Measurements from ENCODE around the gene ATG13. TPM values are rescaled to one million over a fixed set of nuclear protein-coding genes. Genes with fewer than 3 reads are reported as not detected.

Gene ATG13
- total and polyA plus RNA-seq, 2 of the 8 experiments (the other 6 are each of a cell fraction or from before 2014, with no cell fraction given), result 65.0 to 77.4 TPM

GRCh38 chr11:46641639-46642038 lies 24.3 kb downstream of the ATG13 start:
- Histone ChIP-seq H3K4me3 (ENCODE audit: extremely low read depth in 1 of 4, insufficient read depth in 2 of 4, low read depth in 3 of 4, low read length in 4 of 4) (no peak overlapping the region), H2BK120ac (replicated peaks; ENCODE audit: low read depth, low read length) (no peak overlapping the region), H2AK5ac (ENCODE audit: low read depth, low read length) (no peak overlapping the region), H3K23ac (ENCODE audit: insufficient read length) (no peak overlapping the region), H3K56ac (replicated peaks; ENCODE audit: insufficient read length, low read depth, low read length) (no peak overlapping the region), H3K79me1 (ENCODE audit: low read depth, low read length) (peaks cover 2% of the 10 kb centered on the region; the same call in 1 of the 2 replicates), H3K27me3 (replicated peaks in 1 of 4; ENCODE audit: control insufficient read depth in 3 of 4, extremely low read depth in 1 of 4, insufficient read depth in 3 of 4, low read length in 3 of 4) (no peaks in the 10 kb centered on the region), H2BK20ac (ENCODE audit: low read length) (no peak overlapping the region), H4K91ac (replicated peaks; ENCODE audit: insufficient read length, low read length) (no peak overlapping the region), H4K8ac (ENCODE audit: extremely low read depth, insufficient read depth, low read length) (no peak overlapping the region), H3K9me3 (ENCODE audit: insufficient read depth in 2 of 2, low read depth in 1 of 2, low read length in 1 of 2) (no peaks in the 10 kb centered on the region), H2BK12ac (ENCODE audit: low read depth, low read length) (no peak overlapping the region), H3K18ac (ENCODE audit: extremely low read depth, low read length) (no peak overlapping the region), H3K23me2 (ENCODE audit: low read depth, low read length) (no peaks in the 10 kb centered on the region), H3K4me2 (ENCODE audit: insufficient read depth in 1 of 2, low read depth in 2 of 2, low read length in 2 of 2) (no peak overlapping the region), H4K5ac (ENCODE audit: insufficient read length, low read depth, low read length) (no peak overlapping the region), H3K79me2 (ENCODE audit: control insufficient read depth in 1 of 2, insufficient read depth in 2 of 2, low read length in 2 of 2) (no peaks in the 10 kb centered on the region; a peak in 1 of 4 replicates), H3K14ac (ENCODE audit: insufficient read length) (no peak overlapping the region), H2BK15ac (ENCODE audit: low read length) (no peak overlapping the region), H3K4ac (replicated peaks; ENCODE audit: insufficient read length, low read depth, low read length) (no peak overlapping the region), H3K27ac (ENCODE audit: low read depth, low read length) (no peak overlapping the region), H3K4me1 (replicated peaks in 1 of 4; ENCODE audit: control insufficient read depth in 3 of 4, insufficient read depth in 4 of 4, low read length in 3 of 4) (no peaks in the 10 kb centered on the region), H3K9ac (replicated peaks in 1 of 4; ENCODE audit: extremely low read depth in 1 of 4, low read depth in 3 of 4, low read length in 3 of 4) (no peak overlapping the region), H4K20me1 (replicated peaks in 1 of 2; ENCODE audit: control insufficient read depth in 1 of 2, insufficient read depth in 2 of 2, low read length in 2 of 2) (no peaks in the 10 kb centered on the region), H2BK5ac (ENCODE audit: low read depth, low read length) (no peak overlapping the region), H2AFZ (ENCODE audit: low read length) (no peak overlapping the region), H3K36me3 (ENCODE audit: control insufficient read depth in 2 of 4, insufficient read depth in 4 of 4, low read length in 3 of 4) (peaks cover 2 to 15% (median 6%) of the 10 kb centered on the region in 4 experiments; a peak in 5 of 8 replicates)
- ChIA-PET CTCF (ENCODE audit: partially characterized antibody) (interaction anchor here (0.7 to 1.0 kb wide), 2 partner anchors 32 to 195 kb away, joined by 3 to 4 read pairs; no protein-coding TSS in a partner anchor), POLR2A (ENCODE audit: partially characterized antibody) (no interaction called here)
- 90% methylated on average over 3 of the region's 3 CpGs; no CpG with 5 or more reads in 1 of the 2 experiments for WGBS, 2 experiments (ENCODE audit: extremely low coverage in 1 of 2, insufficient coverage in 1 of 2, insufficient read length in 1 of 2, insufficient replicate concordance in 2 of 2, low coverage in 1 of 2, low lambda C conversion rate in 2 of 2, missing lambda C conversion rate in 1 of 2)
- DNase-seq (ENCODE audit: low read depth in 1 of 2, low spot score in 2 of 2) (no peak), FAIRE-seq (no peak)
- TF ChIP-seq SIN3A (conservative IDR thresholded peaks at IDR 0.05 in 1 of 2, IDR thresholded peaks at IDR 0.05 in 1 of 2; ENCODE audit: low read depth in 1 of 2, low read length in 2 of 2) (no peak), ZNF274 (IDR thresholded peaks at IDR 0.05; ENCODE audit: borderline replicate concordance, extremely low read depth, low read length) (no peak), POLR2A (IDR thresholded peaks at IDR 0.05; ENCODE audit: control extremely low read depth in 1 of 2, low read depth in 2 of 2, low read length in 2 of 2) (no peak), RFX5 (IDR thresholded peaks at IDR 0.05; ENCODE audit: borderline replicate concordance, low read depth, low read length) (no peak)
- TF ChIP-seq, protein P1, sequence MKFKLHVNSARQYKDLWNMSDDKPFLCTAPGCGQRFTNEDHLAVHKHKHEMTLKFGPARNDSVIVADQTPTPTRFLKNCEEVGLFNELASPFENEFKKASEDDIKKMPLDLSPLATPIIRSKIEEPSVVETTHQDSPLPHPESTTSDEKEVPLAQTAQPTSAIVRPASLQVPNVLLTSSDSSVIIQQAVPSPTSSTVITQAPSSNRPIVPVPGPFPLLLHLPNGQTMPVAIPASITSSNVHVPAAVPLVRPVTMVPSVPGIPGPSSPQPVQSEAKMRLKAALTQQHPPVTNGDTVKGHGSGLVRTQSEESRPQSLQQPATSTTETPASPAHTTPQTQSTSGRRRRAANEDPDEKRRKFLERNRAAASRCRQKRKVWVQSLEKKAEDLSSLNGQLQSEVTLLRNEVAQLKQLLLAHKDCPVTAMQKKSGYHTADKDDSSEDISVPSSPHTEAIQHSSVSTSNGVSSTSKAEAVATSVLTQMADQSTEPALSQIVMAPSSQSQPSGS (IDR thresholded peaks at IDR 0.05; ENCODE audit: low read length), result no peak

All from H1 (cell line).